Upper lobe of left lung (tissue), 4 donors: Measurements from ENCODE around the gene TMEM170B.

Experiments
- CTCF ChIP-seq, 6 experiments: fragments of 450-650 bp in 4 of 6; fragments of 200-600 bp in 2 of 6; sonication (generic) in 2 of 6; IDR thresholded peaks; one replicate each; pipeline ENCODE4 v1.5.1; 2016 to 2019; ENCODE audit warnings: antibody characterized with exemption in 6 of 6
- POLR2A ChIP-seq, 4 donors: fragments of 450-650 bp; IDR thresholded peaks; one replicate each; pipeline ENCODE4 v1.5.1; 2016 to 2017; ENCODE audit warnings: antibody characterized with exemption in 4 of 4, mild to moderate bottlenecking in 2 of 4
- POLR2AphosphoS5 ChIP-seq, 2 donors: sonication (generic); formaldehyde crosslinking; IDR thresholded peaks; one replicate each; pipeline ENCODE4 v1.5.1; 2017; ENCODE audit warnings: antibody characterized with exemption in 2 of 2

GRCh38 chr6:11494786-11495564 lies 42.6 kb upstream of the TMEM170B start:
- TF ChIP-seq POLR2A (IDR thresholded peaks at IDR 0.05) (no peak), POLR2AphosphoS5 (IDR thresholded peaks at IDR 0.05) (peak; percentile 29 to 51), CTCF (IDR thresholded peaks at IDR 0.05) (no peak)
